ENCODE results near the gene ANO2. TPM values are rescaled to one million over a fixed set of nuclear protein-coding genes. Genes with fewer than 3 reads are reported as not detected.

ANO2 gene
- total RNA-seq, 2 experiments from 2014 or later = not detected

Other genes with a start within 250 kb of the ANO2 start
- under 1 TPM; 0.04 TPM for gene VWF, start 179.4 kb upstream of the ANO2 start, total RNA-seq